ENCODE data around the gene PLEKHA3. TPM values are rescaled to one million over a fixed set of nuclear protein-coding genes. Genes with fewer than 3 reads are reported as not detected.

PLEKHA3 gene
- total RNA-seq, 2 experiments from 2014 or later = 20.1 to 20.3 TPM

- Histone ChIP-seq H3K27ac (ENCODE audit: low read depth in 1 of 2, low read length in 2 of 2) (no peak overlapping the region), H3K36me3 (ENCODE audit: insufficient read depth, low read length) (peaks cover 47% of the 10 kb centered on the region), H3K4me3 (ENCODE audit: low read length) (no peak overlapping the region), H3K9me3 (ENCODE audit: control insufficient read depth in 1 of 2, insufficient read depth in 1 of 2, low read length in 2 of 2) (no peaks in the 10 kb centered on the region), H3K27me3 (ENCODE audit: control insufficient read depth in 1 of 2, insufficient read depth in 2 of 2, low read length in 2 of 2) (no peaks in the 10 kb centered on the region), H3K4me1 (ENCODE audit: insufficient read depth, low read length) (no peaks in the 10 kb centered on the region)
- H3K36me3 Mint-ChIP-seq (ENCODE audit: low read depth) = peaks cover 93% of the 10 kb centered on the region
- H3K9me3 Mint-ChIP-seq = no peaks in the 10 kb centered on the region
- H3K4me3 Mint-ChIP-seq = no peak overlapping the region
- CTCF ChIA-PET = no interaction called here
- DNase-seq (no peak), ATAC-seq (ENCODE audit: poor library complexity) (no peak)
- POLR2A ChIA-PET = no interaction called here
- no peak overlapping the region for H3K27ac Mint-ChIP-seq
- no peaks in the 10 kb centered on the region for H3K27me3 Mint-ChIP-seq
- intact Hi-C loops (cut with DNase I, micrococcal nuclease) = no loop called here
- TF ChIP-seq, protein P1, sequence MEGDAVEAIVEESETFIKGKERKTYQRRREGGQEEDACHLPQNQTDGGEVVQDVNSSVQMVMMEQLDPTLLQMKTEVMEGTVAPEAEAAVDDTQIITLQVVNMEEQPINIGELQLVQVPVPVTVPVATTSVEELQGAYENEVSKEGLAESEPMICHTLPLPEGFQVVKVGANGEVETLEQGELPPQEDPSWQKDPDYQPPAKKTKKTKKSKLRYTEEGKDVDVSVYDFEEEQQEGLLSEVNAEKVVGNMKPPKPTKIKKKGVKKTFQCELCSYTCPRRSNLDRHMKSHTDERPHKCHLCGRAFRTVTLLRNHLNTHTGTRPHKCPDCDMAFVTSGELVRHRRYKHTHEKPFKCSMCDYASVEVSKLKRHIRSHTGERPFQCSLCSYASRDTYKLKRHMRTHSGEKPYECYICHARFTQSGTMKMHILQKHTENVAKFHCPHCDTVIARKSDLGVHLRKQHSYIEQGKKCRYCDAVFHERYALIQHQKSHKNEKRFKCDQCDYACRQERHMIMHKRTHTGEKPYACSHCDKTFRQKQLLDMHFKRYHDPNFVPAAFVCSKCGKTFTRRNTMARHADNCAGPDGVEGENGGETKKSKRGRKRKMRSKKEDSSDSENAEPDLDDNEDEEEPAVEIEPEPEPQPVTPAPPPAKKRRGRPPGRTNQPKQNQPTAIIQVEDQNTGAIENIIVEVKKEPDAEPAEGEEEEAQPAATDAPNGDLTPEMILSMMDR (IDR thresholded peaks at IDR 0.05) = no peak
- H3K4me1 Mint-ChIP-seq (ENCODE audit: low read depth) = peaks cover 27% of the 10 kb centered on the region
These were observed 50.9 kb downstream of the PLEKHA3 start for GRCh38 chr2:178531168-178531567.

DNA sequence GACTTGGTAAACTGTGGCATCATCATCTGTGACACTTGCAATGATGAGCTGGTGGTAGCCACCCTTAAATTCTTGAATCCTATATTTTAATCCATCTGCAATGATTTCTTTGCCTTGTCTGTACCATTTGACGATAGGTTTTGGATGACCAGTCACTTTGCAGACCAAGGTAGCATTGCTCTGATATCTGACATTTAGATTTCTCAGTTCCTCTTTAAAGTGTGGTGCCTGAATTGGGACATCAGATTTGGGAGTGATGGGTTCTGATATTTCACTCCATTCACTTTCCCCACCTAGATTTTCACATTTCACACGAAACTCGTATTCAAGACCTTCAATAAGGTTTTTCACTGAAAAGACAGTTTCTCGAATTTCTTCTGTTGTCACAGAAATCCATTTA is 55.8 kb downstream of the PLEKHA3 start:
- Histone ChIP-seq H3K9me3 (ENCODE audit: control insufficient read depth in 1 of 2, insufficient read depth in 1 of 2, low read length in 2 of 2) (no peaks in the 10 kb centered on the region), H3K4me1 (ENCODE audit: insufficient read depth, low read length) (no peaks in the 10 kb centered on the region), H3K4me3 (ENCODE audit: low read length) (no peak overlapping the region), H3K27ac (ENCODE audit: low read depth in 1 of 2, low read length in 2 of 2) (no peak overlapping the region), H3K36me3 (ENCODE audit: insufficient read depth, low read length) (peaks cover 80% of the 10 kb centered on the region), H3K27me3 (ENCODE audit: control insufficient read depth in 1 of 2, insufficient read depth in 2 of 2, low read length in 2 of 2) (no peaks in the 10 kb centered on the region)
- H3K27me3 Mint-ChIP-seq = no peaks in the 10 kb centered on the region
- intact Hi-C loops (cut with DNase I, micrococcal nuclease) = no loop called here
- H3K9me3 Mint-ChIP-seq = no peaks in the 10 kb centered on the region
- ChIA-PET POLR2A (no interaction called here), CTCF (no interaction called here)
- H3K4me3 Mint-ChIP-seq = no peak overlapping the region
- peaks cover 3% of the 10 kb centered on the region for H3K4me1 Mint-ChIP-seq (ENCODE audit: low read depth)
- H3K36me3 Mint-ChIP-seq (ENCODE audit: low read depth) = peaks cover 100% of the 10 kb centered on the region
- TF ChIP-seq, protein P1 (IDR thresholded peaks at IDR 0.05) = no peak
- ATAC-seq (ENCODE audit: poor library complexity) (no peak), DNase-seq (no peak)
- no peak overlapping the region for H3K27ac Mint-ChIP-seq

- no peak for DNase-seq
- TF ChIP-seq, protein P1 (IDR thresholded peaks at IDR 0.05) = no peak
- Mint-ChIP-seq H3K4me1 (ENCODE audit: low read depth) (no peaks in the 10 kb centered on the region), H3K27me3 (no peaks in the 10 kb centered on the region), H3K36me3 (ENCODE audit: low read depth) (peaks cover 98% of the 10 kb centered on the region), H3K9me3 (no peaks in the 10 kb centered on the region), H3K27ac (no peak overlapping the region), H3K4me3 (no peak overlapping the region)
- Histone ChIP-seq H3K9me3 (ENCODE audit: control insufficient read depth in 1 of 2, insufficient read depth in 1 of 2, low read length in 2 of 2) (no peaks in the 10 kb centered on the region), H3K27ac (ENCODE audit: low read depth in 1 of 2, low read length in 2 of 2) (no peak overlapping the region), H3K36me3 (ENCODE audit: insufficient read depth, low read length) (peaks cover 43% of the 10 kb centered on the region), H3K27me3 (ENCODE audit: control insufficient read depth in 1 of 2, insufficient read depth in 2 of 2, low read length in 2 of 2) (no peaks in the 10 kb centered on the region), H3K4me1 (ENCODE audit: insufficient read depth, low read length) (no peaks in the 10 kb centered on the region), H3K4me3 (ENCODE audit: low read length) (no peak overlapping the region)
- no peak for ATAC-seq (ENCODE audit: poor library complexity)
- CTCF ChIA-PET = no interaction called here
- POLR2A ChIA-PET = no interaction called here
- intact Hi-C loops (cut with DNase I, micrococcal nuclease) = no loop called here
These were observed 61.9 kb downstream of the PLEKHA3 start for GRCh38 chr2:178542161-178542560.
